ENCODE data around the gene COG2.
"Not testable (repeated sequence)": the region's sequence is repeated elsewhere in the genome, so short reads cannot be mapped to it uniquely, and the experiment has no call there.

COG2 gene

DNA sequence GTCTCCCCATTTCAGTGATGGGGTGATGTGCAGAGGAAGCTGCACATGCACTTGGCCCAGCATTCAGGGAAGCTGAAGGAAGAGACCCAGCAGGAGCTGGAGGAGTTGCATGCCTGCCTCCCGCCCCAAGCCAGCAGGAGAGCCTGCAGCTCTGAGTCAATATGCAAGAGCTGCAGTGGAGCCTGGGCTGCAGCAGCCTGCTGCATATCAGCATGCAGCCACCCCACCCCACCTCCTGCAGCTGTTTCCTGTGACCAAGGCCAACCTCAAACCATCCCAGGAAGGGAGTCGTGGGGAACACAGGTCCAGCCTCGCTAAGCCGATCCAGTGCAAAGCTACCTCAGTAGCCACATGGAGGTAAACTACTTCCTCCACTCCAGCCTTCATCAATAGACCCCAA is 52.7 kb downstream of the COG2 start:
- TF ChIP-seq, protein P1, sequence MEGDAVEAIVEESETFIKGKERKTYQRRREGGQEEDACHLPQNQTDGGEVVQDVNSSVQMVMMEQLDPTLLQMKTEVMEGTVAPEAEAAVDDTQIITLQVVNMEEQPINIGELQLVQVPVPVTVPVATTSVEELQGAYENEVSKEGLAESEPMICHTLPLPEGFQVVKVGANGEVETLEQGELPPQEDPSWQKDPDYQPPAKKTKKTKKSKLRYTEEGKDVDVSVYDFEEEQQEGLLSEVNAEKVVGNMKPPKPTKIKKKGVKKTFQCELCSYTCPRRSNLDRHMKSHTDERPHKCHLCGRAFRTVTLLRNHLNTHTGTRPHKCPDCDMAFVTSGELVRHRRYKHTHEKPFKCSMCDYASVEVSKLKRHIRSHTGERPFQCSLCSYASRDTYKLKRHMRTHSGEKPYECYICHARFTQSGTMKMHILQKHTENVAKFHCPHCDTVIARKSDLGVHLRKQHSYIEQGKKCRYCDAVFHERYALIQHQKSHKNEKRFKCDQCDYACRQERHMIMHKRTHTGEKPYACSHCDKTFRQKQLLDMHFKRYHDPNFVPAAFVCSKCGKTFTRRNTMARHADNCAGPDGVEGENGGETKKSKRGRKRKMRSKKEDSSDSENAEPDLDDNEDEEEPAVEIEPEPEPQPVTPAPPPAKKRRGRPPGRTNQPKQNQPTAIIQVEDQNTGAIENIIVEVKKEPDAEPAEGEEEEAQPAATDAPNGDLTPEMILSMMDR (conservative IDR thresholded peaks at IDR 0.05), result no peak
- no peak for TF ChIP-seq ZFX (IDR thresholded peaks at IDR 0.05)

GRCh38 chr1:230696218-230696617 is 53.9 kb downstream of the COG2 start:
- TF ChIP-seq, protein P1 (conservative IDR thresholded peaks at IDR 0.05), result no peak
- no peak for TF ChIP-seq ZFX (IDR thresholded peaks at IDR 0.05)
- H3K27ac ChIP-seq, result no peak overlapping the region

More for the DNA sequence above, 52.7 kb downstream of the COG2 start:
- no peak overlapping the region for H3K27ac ChIP-seq

DNA sequence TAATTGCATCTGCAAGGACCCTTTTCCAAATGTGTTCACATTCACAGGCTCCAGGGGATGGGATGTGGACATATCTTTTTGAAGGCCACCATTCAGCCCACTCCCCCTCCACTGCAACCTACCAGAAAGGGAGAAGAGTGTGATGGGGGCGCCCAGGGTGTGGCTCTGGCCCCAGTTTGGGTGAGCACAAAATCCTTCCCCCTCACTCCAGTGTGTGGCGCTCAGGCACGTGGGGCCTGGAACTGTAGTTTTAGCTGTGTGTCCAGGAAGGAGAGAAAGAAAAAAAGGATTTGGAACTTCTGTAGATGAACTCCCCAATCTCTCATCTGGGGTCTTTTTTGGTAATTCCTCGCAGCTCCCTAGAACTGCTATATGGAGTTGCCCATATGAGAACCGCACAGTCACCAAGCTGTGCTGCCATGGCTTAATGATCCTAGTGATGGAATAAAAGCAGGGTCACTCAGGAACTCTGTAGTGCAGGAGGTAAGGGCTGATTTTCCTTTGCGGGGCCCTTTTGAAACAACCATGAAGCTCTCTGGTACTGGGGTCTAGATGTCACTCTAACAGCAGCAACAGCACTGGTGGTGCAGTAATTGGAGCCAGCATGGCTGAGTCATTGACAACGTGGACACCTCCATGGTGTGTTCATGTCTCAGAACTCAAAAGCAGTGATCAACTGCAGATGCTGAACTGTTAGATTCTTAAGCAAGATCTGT is 54.6 kb downstream of the COG2 start:
- no peak for TF ChIP-seq ZFX (IDR thresholded peaks at IDR 0.05)
- TF ChIP-seq, protein P1 (conservative IDR thresholded peaks at IDR 0.05), result no peak
- H3K27ac ChIP-seq, result no peak overlapping the region

GRCh38 chr1:230698130-230698529 is 55.8 kb downstream of the COG2 start:
- TF ChIP-seq ZFX (IDR thresholded peaks at IDR 0.05), result no peak
- TF ChIP-seq, protein P1 (conservative IDR thresholded peaks at IDR 0.05), result no peak
- H3K27ac ChIP-seq, result no peak overlapping the region

- H3K27ac ChIP-seq, result not testable (repeated sequence)
Observed at GRCh38 chr1:230698964-230699363, 56.7 kb downstream of the COG2 start.

DNA sequence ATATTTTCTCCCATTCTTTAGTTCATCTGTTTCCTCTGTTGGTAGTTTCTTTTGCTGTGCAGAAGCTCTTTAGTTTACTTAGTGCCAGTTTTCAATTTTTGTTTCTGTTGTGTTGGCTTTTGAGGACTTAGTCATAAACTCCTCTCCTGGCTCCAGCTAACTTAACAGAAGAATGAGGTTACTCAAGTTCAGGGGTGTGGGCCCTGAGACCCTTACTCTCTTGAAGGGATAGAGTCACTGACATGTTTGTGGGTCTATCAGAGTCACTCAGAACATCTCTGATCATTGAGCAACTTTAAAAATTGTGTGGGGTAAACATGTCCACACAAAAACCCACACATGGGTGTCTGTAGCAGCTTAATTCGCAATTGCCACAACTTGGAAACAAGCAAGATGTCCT is 57.4 kb downstream of the COG2 start:
- no peak overlapping the region for H3K27ac ChIP-seq
- TF ChIP-seq ZFX (IDR thresholded peaks at IDR 0.05), result no peak

DNA sequence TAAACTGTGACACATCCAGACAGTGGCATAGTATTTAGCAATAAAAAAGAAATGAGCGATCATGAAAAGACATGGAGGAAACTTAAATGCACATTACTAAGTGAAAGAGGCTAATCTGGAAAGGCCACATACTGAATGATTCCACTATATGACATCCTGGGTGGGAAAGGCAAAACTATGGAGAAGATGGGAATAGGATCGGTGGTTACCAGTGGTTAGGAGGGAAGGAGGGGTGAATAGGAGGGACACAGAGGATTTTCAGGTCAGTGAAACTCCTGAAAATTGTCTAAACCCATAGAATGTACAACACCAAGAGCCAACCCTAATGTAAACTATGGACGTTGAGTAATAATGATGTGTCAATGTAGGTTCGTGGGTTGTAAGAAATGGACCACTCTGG is 57.9 kb downstream of the COG2 start:
- H3K27ac ChIP-seq, result no peak overlapping the region
- TF ChIP-seq, protein P1 (conservative IDR thresholded peaks at IDR 0.05), result no peak

- TF ChIP-seq, protein P1 (conservative IDR thresholded peaks at IDR 0.05), result no peak
- no peak for TF ChIP-seq ZFX (IDR thresholded peaks at IDR 0.05)
Observed at GRCh38 chr1:230701434-230701833, 59.2 kb downstream of the COG2 start.

More at GRCh38 chr1:230701434-230701833, 59.2 kb downstream of the COG2 start:
- no peak overlapping the region for H3K27ac ChIP-seq

All from C4-2B (cell line).